Lower lobe of right lung (tissue), 2 donors: Measurements from ENCODE around the gene NUFIP2. TPM values are rescaled to one million over a fixed set of nuclear protein-coding genes. Genes with fewer than 3 reads are reported as not detected.
"Not testable (repeated sequence)": the region's sequence is repeated elsewhere in the genome, so short reads cannot be mapped to it uniquely, and the experiment has no call there.

Experiments used
- ATAC-seq, 2 donors: fragments of 200-7000 bp; cut with Tn5 transposase; one replicate each; pipeline ENCODE4 v1.9.1; 2020 to 2022; ENCODE audit warnings: mild to moderate bottlenecking in 2 of 2, moderate library complexity in 2 of 2
- DNase-seq: peaks from one replicate; pipeline ENCODE4 v3.0.0-alpha.2; 2020
- H3K27ac ChIP-seq: fragments of 200-600 bp; one replicate; pipeline ENCODE4 v1.8.0; 2022
- H3K27me3 ChIP-seq: fragments of 200-600 bp; one replicate; pipeline ENCODE4 v1.8.0; 2022; ENCODE audit warnings: low read depth
- H3K36me3 ChIP-seq: fragments of 200-600 bp; one replicate; pipeline ENCODE4 v1.8.0; 2022; ENCODE audit warnings: mild to moderate bottlenecking
- H3K4me1 ChIP-seq: fragments of 200-600 bp; one replicate; pipeline ENCODE4 v1.8.0; 2022
- H3K4me3 ChIP-seq: fragments of 200-600 bp; one replicate; pipeline ENCODE4 v1.8.0; 2022; ENCODE audit warnings: mild to moderate bottlenecking
- H3K9me3 ChIP-seq: fragments of 200-600 bp; one replicate; pipeline ENCODE4 v1.8.0; 2022
- intact Hi-C: fragments of 100-400 bp; cut with DNase I; formaldehyde crosslinking; loops from one replicate; pipeline ENCODE4 v1.11.0; 2022
- total RNA-seq: library from RNA; stranded (reverse); fragmentation: NEBNext Ultra II Directional; extraction: Animal tissue kit (Norgen Biotek cat#: 25700); gene quantifications from one replicate; pipeline ENCODE4 v1.2.1, GENCODE V29; 2021
- TF ChIP-seq, protein P1 (sequence below): fragments of 200-600 bp; IDR thresholded peaks from one replicate; pipeline ENCODE4 v1.8.0; 2022; ENCODE audit warnings: antibody characterized with exemption, mild to moderate bottlenecking
- donor health status: DM: no; HTN: yes; CAD: no; lungs with severe emphysema.

The NUFIP2 gene
- total RNA-seq, 1 donor from 2014 or later, result 66.2 TPM

DNA sequence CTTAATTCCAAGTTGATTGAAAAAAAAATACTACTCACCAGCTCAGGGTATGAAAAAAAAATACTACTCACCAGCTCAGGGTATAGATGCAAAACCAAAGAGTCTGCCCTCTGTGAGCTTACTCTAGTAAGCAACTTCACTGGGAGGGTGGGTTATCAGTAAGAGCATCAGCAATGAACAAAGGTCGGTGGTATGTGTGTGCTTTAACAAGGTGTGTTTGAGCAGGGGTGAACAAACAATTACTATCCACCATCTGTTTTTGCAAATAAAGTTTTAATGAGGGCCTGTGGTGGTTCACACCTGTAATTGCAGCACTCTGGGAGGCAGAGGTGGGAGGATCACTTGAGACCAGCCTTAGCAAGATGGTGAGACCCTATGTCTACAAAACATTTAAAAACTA is 20.0 kb downstream of the NUFIP2 start:
- no peak for DNase-seq
- ATAC-seq, result no peak
- Histone ChIP-seq H3K36me3 (peaks cover 59% of the 10 kb centered on the region), H3K9me3 (no peaks in the 10 kb centered on the region), H3K4me3 (no peak overlapping the region), H3K4me1 (peaks cover 29% of the 10 kb centered on the region), H3K27ac (no peak overlapping the region), H3K27me3 (no peaks in the 10 kb centered on the region)
- intact Hi-C loops, result no loop called here
- TF ChIP-seq, protein P1, sequence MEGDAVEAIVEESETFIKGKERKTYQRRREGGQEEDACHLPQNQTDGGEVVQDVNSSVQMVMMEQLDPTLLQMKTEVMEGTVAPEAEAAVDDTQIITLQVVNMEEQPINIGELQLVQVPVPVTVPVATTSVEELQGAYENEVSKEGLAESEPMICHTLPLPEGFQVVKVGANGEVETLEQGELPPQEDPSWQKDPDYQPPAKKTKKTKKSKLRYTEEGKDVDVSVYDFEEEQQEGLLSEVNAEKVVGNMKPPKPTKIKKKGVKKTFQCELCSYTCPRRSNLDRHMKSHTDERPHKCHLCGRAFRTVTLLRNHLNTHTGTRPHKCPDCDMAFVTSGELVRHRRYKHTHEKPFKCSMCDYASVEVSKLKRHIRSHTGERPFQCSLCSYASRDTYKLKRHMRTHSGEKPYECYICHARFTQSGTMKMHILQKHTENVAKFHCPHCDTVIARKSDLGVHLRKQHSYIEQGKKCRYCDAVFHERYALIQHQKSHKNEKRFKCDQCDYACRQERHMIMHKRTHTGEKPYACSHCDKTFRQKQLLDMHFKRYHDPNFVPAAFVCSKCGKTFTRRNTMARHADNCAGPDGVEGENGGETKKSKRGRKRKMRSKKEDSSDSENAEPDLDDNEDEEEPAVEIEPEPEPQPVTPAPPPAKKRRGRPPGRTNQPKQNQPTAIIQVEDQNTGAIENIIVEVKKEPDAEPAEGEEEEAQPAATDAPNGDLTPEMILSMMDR, result no peak

DNA sequence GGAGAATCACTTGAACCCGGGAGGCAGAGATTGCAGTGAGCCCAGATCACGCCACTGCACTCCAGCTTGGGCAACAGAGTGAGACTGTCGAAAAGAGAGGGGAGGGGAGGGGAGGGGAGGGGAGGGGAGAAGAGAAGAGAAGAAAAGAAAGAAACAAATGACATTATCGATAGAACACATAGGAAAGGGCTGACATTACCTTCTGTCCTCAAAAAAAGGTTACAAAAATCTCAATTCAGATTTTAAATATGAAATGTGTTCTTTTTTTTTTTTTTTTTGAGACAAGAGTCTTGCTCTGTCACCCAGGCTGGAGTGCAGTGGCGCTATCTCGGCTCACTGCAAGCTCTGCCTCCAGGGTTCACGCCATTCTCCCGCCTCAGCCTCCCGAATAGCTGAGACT is 22.0 kb downstream of the NUFIP2 start:
- intact Hi-C loops, DNase-seq, H3K27ac ChIP-seq, H3K9me3 ChIP-seq, H3K4me3 ChIP-seq, ATAC-seq, H3K27me3 ChIP-seq: not testable (repeated sequence)
- Histone ChIP-seq H3K4me1 (peaks cover 19% of the 10 kb centered on the region), H3K36me3 (peaks cover 65% of the 10 kb centered on the region)

DNA sequence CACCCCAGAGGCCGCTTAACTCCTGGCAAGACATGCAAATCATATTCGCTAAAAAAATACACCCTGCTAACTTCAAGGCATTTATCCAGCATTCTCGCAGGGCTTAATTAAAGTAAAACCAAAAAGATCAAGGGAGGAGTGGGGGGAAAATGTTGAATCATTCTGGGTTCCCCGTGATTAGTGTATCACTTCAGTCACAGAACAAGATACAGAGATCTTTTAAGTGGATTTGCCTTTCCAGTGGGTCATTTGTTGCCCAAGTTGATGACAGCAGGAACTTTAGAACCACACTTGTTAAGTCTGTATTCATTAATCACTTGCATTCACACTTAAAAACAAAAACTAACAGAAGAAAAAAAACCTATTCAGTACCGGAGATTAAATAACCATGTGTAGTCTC is 30.0 kb downstream of the NUFIP2 start:
- no peak for DNase-seq

DNA sequence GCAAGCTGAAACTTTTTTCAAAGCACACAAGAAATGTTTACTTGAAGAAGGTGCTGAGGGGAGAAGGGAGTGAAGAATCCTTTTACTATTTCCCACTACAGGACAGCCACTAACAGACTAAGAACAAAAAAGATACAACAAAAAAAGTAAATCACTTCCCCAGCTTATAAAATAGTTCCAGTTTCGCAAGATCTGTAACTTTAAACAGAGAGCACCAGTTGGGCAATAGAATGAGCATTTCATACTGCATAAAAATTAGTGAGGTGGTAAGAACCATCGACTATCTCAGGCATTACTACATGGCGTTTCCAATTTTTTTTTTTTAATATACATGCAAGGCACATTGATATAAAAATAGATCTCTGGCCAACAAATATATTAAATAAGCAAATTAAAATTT is 36.2 kb downstream of the NUFIP2 start:
- H3K4me1 ChIP-seq, result peaks cover 46% of the 10 kb centered on the region
- DNase-seq (no peak), ATAC-seq (no peak)
- no peak overlapping the region for H3K27ac ChIP-seq
- no peak overlapping the region for H3K4me3 ChIP-seq
- H3K9me3 ChIP-seq, result no peaks in the 10 kb centered on the region
- intact Hi-C loops, result no loop called here
- TF ChIP-seq, protein P1, result no peak
- peaks cover 66% of the 10 kb centered on the region for H3K36me3 ChIP-seq
- H3K27me3 ChIP-seq, result no peaks in the 10 kb centered on the region

More for the DNA sequence above, 30.0 kb downstream of the NUFIP2 start:
- Histone ChIP-seq H3K36me3 (peaks cover 95% of the 10 kb centered on the region), H3K4me1 (no peaks in the 10 kb centered on the region), H3K9me3 (no peaks in the 10 kb centered on the region), H3K27ac (no peak overlapping the region), H3K4me3 (no peak overlapping the region), H3K27me3 (no peaks in the 10 kb centered on the region)
- TF ChIP-seq, protein P1, result no peak
- ATAC-seq, result no peak
- intact Hi-C loops, result no loop called here

DNA sequence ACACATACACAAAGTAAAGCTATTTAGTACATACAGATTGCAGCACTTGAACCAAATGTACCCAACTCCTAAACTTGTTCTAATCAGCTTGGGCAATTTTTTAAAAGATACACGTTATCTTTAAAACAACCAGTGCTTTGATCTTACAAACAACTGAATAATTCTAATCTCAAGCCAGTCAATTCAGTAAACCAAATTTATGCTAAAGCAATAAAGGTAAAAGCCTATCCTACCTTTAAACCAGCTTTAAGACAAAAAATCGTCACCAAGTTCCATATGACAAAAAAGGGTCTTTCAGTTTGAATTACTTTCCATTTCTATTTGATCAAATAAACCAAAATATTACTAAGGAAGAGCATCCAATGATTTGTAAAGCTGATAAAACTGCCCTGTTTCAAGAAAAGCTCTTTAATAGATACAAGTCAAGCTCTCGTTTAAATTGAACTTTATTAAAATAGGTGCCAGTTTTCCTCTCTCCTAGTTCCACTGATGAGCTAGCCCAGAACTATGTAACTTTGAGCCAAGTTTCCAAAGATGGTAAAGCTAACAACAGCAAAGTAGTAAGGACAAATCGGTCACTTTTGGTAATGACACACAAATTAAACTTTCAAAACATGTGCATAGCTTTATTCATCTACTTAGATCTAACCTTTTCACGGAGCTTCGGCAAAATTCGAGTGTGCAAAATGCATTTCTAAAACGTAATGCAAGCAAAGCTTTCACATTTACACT is 37.0 kb downstream of the NUFIP2 start:
- Histone ChIP-seq H3K9me3 (no peaks in the 10 kb centered on the region), H3K27ac (no peak overlapping the region), H3K36me3 (peaks cover 58% of the 10 kb centered on the region), H3K27me3 (no peaks in the 10 kb centered on the region), H3K4me3 (no peak overlapping the region), H3K4me1 (peaks cover 55% of the 10 kb centered on the region)
- DNase-seq (no peak), ATAC-seq (no peak)
- TF ChIP-seq, protein P1, result no peak
- intact Hi-C loops, result no loop called here

DNA sequence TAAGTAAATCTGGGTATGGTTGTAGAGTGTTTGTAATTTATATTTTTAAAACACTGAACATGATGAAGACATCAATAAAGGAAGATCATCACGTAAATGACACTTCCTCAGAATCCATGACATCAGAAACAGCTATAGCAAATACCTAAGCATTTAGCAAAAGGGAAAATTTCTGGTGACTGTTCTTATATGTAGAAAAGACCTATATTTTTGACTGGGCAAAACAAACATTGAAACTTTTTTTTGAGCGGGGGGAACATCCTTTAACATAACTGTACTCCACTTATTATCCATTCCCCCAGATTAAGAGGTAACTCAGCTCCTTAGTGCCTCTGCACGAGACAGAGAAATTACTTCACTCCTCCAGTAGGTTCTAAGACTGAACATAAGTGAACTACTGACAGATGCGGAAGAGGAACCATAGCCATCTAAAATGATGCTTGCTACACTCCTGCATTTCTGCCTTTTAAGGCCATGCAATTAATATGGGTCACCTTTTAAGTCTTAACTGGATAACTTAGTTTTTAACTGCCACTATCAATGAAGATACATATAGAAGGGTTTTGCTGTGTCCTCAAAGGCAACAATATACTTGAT is 37.9 kb downstream of the NUFIP2 start:
- peaks cover 61% of the 10 kb centered on the region for H3K4me1 ChIP-seq

More for the DNA sequence above, 37.9 kb downstream of the NUFIP2 start:
- ATAC-seq (peak; percentile 51 to 59), DNase-seq (no peak)
- H3K9me3 ChIP-seq, result no peaks in the 10 kb centered on the region
- TF ChIP-seq, protein P1, result no peak
- intact Hi-C loops, result no loop called here
- H3K4me3 ChIP-seq, result no peak overlapping the region
- H3K27me3 ChIP-seq, result no peaks in the 10 kb centered on the region
- H3K27ac ChIP-seq, result no peak overlapping the region
- peaks cover 49% of the 10 kb centered on the region for H3K36me3 ChIP-seq
